Measurements from ENCODE around the gene PHF20. TPM values are rescaled to one million over a fixed set of nuclear protein-coding genes. Genes with fewer than 3 reads are reported as not detected.

PHF20 gene
- total and polyA plus RNA-seq, 2 of the 8 experiments (the other 6 are each of a cell fraction or from before 2014, with no cell fraction given), result 25.6 to 70.1 TPM

GRCh38 chr20:35735826-35736470 lies 35.9 kb upstream of the PHF20 start:
- Histone ChIP-seq H4K20me1 (replicated peaks in 1 of 2; ENCODE audit: control insufficient read depth in 1 of 2, insufficient read depth in 2 of 2, low read length in 2 of 2) (peaks cover 27 to 31% of the 10 kb centered on the region in 2 experiments), H3K4ac (replicated peaks; ENCODE audit: insufficient read length, low read depth, low read length) (no peak overlapping the region), H2AFZ (ENCODE audit: low read length) (no peak overlapping the region), H3K56ac (replicated peaks; ENCODE audit: insufficient read length, low read depth, low read length) (no peak overlapping the region), H3K23ac (ENCODE audit: insufficient read length) (no peak overlapping the region), H3K4me3 (ENCODE audit: extremely low read depth in 1 of 4, insufficient read depth in 2 of 4, low read depth in 3 of 4, low read length in 4 of 4) (no peak overlapping the region), H3K9me3 (ENCODE audit: insufficient read depth in 2 of 2, low read depth in 1 of 2, low read length in 1 of 2) (no peaks in the 10 kb centered on the region), H2BK20ac (ENCODE audit: low read length) (no peak overlapping the region), H3K18ac (ENCODE audit: extremely low read depth, low read length) (no peak overlapping the region), H3K4me1 (replicated peaks in 1 of 4; ENCODE audit: control insufficient read depth in 3 of 4, insufficient read depth in 4 of 4, low read length in 3 of 4) (peaks cover 0 to 4% (median 0%) of the 10 kb centered on the region in 4 experiments; a peak in 2 of 7 replicates), H3K79me1 (ENCODE audit: low read depth, low read length) (no peaks in the 10 kb centered on the region), H2BK120ac (replicated peaks; ENCODE audit: low read depth, low read length) (no peak overlapping the region), H3K14ac (ENCODE audit: insufficient read length) (no peak overlapping the region), H4K8ac (ENCODE audit: extremely low read depth, insufficient read depth, low read length) (no peak overlapping the region), H3K27me3 (replicated peaks in 1 of 4; ENCODE audit: control insufficient read depth in 3 of 4, extremely low read depth in 1 of 4, insufficient read depth in 3 of 4, low read length in 3 of 4) (no peaks in the 10 kb centered on the region), H3K9ac (replicated peaks in 1 of 4; ENCODE audit: extremely low read depth in 1 of 4, low read depth in 3 of 4, low read length in 3 of 4) (no peak overlapping the region), H3K4me2 (ENCODE audit: insufficient read depth in 1 of 2, low read depth in 2 of 2, low read length in 2 of 2) (no peak overlapping the region), H4K91ac (replicated peaks; ENCODE audit: insufficient read length, low read length) (no peak overlapping the region), H2BK12ac (ENCODE audit: low read depth, low read length) (no peak overlapping the region), H3K79me2 (ENCODE audit: control insufficient read depth in 1 of 2, insufficient read depth in 2 of 2, low read length in 2 of 2) (peaks cover 31 to 99% of the 10 kb centered on the region in 2 experiments), H3K27ac (ENCODE audit: low read depth, low read length) (no peak overlapping the region), H3K36me3 (ENCODE audit: control insufficient read depth in 2 of 4, insufficient read depth in 4 of 4, low read length in 3 of 4) (peaks cover 51 to 99% (median 88%) of the 10 kb centered on the region in 4 experiments), H3K23me2 (ENCODE audit: low read depth, low read length) (no peaks in the 10 kb centered on the region), H2AK5ac (ENCODE audit: low read depth, low read length) (no peak overlapping the region), H2BK5ac (ENCODE audit: low read depth, low read length) (no peak overlapping the region), H4K5ac (ENCODE audit: insufficient read length, low read depth, low read length) (no peak overlapping the region), H2BK15ac (ENCODE audit: low read length) (no peak overlapping the region)
- DNase-seq (ENCODE audit: low read depth in 1 of 2, low spot score in 2 of 2), result no peak
- FAIRE-seq, result no peak
- 93% methylated on average over 7 of the region's 7 CpGs; no CpG with 5 or more reads in 1 of the 2 experiments for WGBS, 2 experiments (ENCODE audit: extremely low coverage in 1 of 2, insufficient coverage in 1 of 2, insufficient read length in 1 of 2, insufficient replicate concordance in 2 of 2, low coverage in 1 of 2, low lambda C conversion rate in 2 of 2, missing lambda C conversion rate in 1 of 2)
- CTCF ChIA-PET (ENCODE audit: partially characterized antibody), result interaction anchor here (0.7 kb wide), 1 partner anchor 254 kb away, joined by 3 read pairs; no protein-coding TSS in a partner anchor
- POLR2A ChIA-PET (ENCODE audit: partially characterized antibody), result interaction anchor here (0.6 to 45.3 kb wide), 24 partner anchors 6 to 736 kb away, joined by 3 to 2341 read pairs (median 4); partner anchors contain the start of genes NFS1, PHF20, RBM39 and ROMO1
- TF ChIP-seq GABPA (IDR thresholded peaks at IDR 0.05; ENCODE audit: borderline replicate concordance, insufficient read depth, low read length) (no peak), NRF1 (IDR thresholded peaks at IDR 0.05; ENCODE audit: low read depth, low read length) (no peak), POLR2A (IDR thresholded peaks at IDR 0.05; ENCODE audit: control extremely low read depth in 1 of 2, low read depth in 2 of 2, low read length in 2 of 2) (peak in 1 of 2 experiments; percentile 29; a peak in 1 of 3 replicates), ZNF274 (IDR thresholded peaks at IDR 0.05; ENCODE audit: borderline replicate concordance, extremely low read depth, low read length) (no peak), RAD21 (IDR thresholded peaks at IDR 0.05 in 1 of 2, conservative IDR thresholded peaks at IDR 0.05 in 1 of 2; ENCODE audit: low read depth in 2 of 2, low read length in 2 of 2) (no peak), CBX5 (IDR thresholded peaks at IDR 0.05; ENCODE audit: low read depth, low read length) (no peak), CBX8 (IDR thresholded peaks at IDR 0.05; ENCODE audit: borderline replicate concordance, low read depth, low read length) (no peak)
